Nephron progenitor cell (in vitro differentiated cells): ENCODE measurements around the gene DNAH7.

Experiments used
- DNase-seq: peaks from one replicate; pipeline ENCODE4 v3.0.0; 2021
- H3K27ac Mint-ChIP-seq: 2 replicates; pipeline ENCODE4 v1.8.0; 2021; ENCODE audit warnings: mild to moderate bottlenecking, moderate library complexity, mixed read lengths
- H3K27me3 Mint-ChIP-seq: 2 replicates; pipeline ENCODE4 v1.8.0; 2021; ENCODE audit warnings: mild to moderate bottlenecking, low read depth, mixed read lengths; ENCODE audit not compliant: poor library complexity
- H3K36me3 Mint-ChIP-seq: 2 replicates; pipeline ENCODE4 v1.8.0; 2021; ENCODE audit warnings: low read depth, mixed read lengths
- H3K4me1 Mint-ChIP-seq: 2 replicates; pipeline ENCODE4 v1.8.0; 2021; ENCODE audit warnings: mixed read lengths
- H3K4me3 Mint-ChIP-seq: 2 replicates; pipeline ENCODE4 v1.8.0; 2021; ENCODE audit warnings: mild to moderate bottlenecking, moderate library complexity, mixed read lengths
- H3K9me3 Mint-ChIP-seq: 2 replicates; pipeline ENCODE4 v1.8.0; 2021; ENCODE audit warnings: mild to moderate bottlenecking, moderate library complexity, mixed read lengths
- TF ChIP-seq, protein P1 (sequence below): fragments of 200-600 bp; sonication (generic); IDR thresholded peaks from 2 replicates; pipeline ENCODE4 v1.5.0; 2021; ENCODE audit warnings: antibody characterized with exemption

DNAH7 gene

DNA sequence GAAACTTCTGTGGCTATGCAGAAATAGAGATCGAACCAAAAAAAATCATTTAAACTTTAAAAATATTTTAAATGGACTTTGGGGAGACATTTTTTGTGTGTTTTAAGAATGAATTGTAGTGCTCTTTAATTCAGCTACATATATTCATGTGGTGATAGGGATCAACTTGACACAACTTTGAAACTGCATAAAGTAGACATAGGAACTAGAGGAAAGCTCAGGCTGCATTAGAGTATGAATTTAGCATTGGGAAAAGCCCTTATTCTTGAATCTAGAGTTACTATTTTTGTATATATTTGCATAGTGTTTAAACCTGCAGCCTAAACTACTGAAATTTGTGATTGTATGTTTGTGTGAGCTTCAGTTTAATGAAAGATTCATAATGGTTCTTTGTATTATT is 333.3 kb downstream of the DNAH7 start:
- Mint-ChIP-seq H3K27me3 (no peaks in the 10 kb centered on the region), H3K4me1 (peaks cover 8% of the 10 kb centered on the region), H3K27ac (no peak overlapping the region), H3K36me3 (peaks cover 75% of the 10 kb centered on the region), H3K9me3 (no peaks in the 10 kb centered on the region), H3K4me3 (no peak overlapping the region)
- DNase-seq = no peak
- TF ChIP-seq, protein P1, sequence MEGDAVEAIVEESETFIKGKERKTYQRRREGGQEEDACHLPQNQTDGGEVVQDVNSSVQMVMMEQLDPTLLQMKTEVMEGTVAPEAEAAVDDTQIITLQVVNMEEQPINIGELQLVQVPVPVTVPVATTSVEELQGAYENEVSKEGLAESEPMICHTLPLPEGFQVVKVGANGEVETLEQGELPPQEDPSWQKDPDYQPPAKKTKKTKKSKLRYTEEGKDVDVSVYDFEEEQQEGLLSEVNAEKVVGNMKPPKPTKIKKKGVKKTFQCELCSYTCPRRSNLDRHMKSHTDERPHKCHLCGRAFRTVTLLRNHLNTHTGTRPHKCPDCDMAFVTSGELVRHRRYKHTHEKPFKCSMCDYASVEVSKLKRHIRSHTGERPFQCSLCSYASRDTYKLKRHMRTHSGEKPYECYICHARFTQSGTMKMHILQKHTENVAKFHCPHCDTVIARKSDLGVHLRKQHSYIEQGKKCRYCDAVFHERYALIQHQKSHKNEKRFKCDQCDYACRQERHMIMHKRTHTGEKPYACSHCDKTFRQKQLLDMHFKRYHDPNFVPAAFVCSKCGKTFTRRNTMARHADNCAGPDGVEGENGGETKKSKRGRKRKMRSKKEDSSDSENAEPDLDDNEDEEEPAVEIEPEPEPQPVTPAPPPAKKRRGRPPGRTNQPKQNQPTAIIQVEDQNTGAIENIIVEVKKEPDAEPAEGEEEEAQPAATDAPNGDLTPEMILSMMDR = no peak

DNA sequence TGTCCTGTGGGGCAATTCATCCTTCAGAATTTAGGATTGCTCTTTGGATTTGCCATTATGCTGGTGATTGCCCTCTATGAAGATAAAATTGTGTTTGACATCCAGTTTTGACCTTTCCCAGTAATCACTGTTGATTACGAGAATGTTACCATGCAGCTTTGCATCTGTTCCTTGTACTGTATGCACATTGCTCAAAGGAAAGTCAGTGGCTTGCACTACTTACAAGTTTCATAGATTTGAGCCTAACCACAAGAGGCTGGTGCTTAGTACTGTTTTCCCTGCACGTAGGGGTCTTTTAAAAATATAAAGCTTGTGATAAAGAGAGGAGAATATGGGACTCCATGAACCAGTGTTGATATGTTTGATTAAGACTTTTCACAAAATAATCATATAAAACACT is 333.7 kb downstream of the DNAH7 start:
- TF ChIP-seq, protein P1 = no peak
- no peaks in the 10 kb centered on the region for H3K9me3 Mint-ChIP-seq
- H3K4me1 Mint-ChIP-seq = peaks cover 8% of the 10 kb centered on the region
- no peak overlapping the region for H3K4me3 Mint-ChIP-seq
- no peaks in the 10 kb centered on the region for H3K27me3 Mint-ChIP-seq
- peaks cover 75% of the 10 kb centered on the region for H3K36me3 Mint-ChIP-seq
- H3K27ac Mint-ChIP-seq = no peak overlapping the region
- DNase-seq = no peak

DNA sequence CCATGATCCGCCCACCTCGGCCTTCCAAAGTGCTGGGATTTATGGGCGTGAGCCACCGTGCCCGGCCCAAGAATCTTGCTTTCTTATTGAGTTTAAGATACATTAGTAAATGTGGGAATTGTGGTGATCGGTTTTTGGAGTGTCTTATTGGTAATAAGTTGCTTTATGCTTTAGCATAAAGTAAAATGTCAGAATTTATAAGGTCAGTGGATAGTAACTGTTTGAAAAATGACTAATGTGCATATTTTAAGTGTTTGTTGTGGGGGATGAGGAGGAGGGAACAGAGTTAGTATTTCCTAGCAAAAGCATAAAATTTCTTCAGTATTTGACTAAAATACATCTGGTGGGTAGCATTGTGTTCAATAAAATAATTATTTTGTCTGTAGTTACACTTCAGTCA is 334.2 kb downstream of the DNAH7 start:
- Mint-ChIP-seq H3K4me1 (peaks cover 8% of the 10 kb centered on the region), H3K36me3 (peaks cover 75% of the 10 kb centered on the region), H3K9me3 (no peaks in the 10 kb centered on the region), H3K4me3 (no peak overlapping the region), H3K27me3 (no peaks in the 10 kb centered on the region), H3K27ac (no peak overlapping the region)
- TF ChIP-seq, protein P1 = no peak
- DNase-seq = no peak

DNA sequence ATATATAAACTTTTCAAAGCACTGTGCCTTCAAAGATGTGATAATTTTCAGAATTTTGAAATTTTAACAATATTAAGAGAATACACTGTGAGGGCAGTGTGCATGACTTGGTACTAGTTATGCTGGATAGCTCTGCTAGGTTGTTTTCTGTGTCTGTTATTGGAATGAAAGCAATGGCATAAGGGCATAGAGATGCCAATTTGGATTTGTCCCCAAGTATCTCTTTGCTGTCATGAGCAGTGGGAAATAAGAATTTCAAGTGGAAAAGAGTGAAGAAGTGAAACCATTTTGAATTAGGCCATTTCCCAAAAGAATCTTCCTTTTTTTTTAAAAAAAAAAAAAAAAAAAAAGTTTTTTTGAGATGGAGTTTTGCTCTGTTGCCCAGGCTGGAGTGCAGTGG is 334.8 kb downstream of the DNAH7 start:
- no peaks in the 10 kb centered on the region for H3K9me3 Mint-ChIP-seq
- no peak overlapping the region for H3K4me3 Mint-ChIP-seq
- H3K36me3 Mint-ChIP-seq = peaks cover 73% of the 10 kb centered on the region
- DNase-seq = no peak
- no peak overlapping the region for H3K27ac Mint-ChIP-seq
- no peaks in the 10 kb centered on the region for H3K27me3 Mint-ChIP-seq
- TF ChIP-seq, protein P1 = no peak
- H3K4me1 Mint-ChIP-seq = peaks cover 8% of the 10 kb centered on the region

DNA sequence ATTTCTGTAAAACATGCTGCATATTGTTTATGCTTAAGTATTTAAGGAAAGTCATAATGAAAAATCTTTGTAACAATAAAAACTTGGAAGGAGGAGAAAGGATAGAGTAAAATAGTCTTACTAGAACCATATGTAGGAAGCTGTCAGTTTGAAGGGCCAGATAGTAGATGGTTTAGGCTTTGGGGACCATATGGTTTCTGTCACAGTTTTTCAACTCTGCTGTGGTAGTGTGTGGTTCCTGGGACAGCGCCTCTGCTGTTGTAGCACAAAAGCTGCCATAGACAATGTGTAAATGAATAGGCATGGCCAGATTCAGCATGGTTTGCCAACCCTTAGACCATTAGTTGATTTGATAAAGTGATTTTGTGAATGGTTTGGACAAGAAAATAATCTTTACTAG is 336.1 kb downstream of the DNAH7 start:
- H3K4me3 Mint-ChIP-seq = no peak overlapping the region
- TF ChIP-seq, protein P1 = no peak

DNA sequence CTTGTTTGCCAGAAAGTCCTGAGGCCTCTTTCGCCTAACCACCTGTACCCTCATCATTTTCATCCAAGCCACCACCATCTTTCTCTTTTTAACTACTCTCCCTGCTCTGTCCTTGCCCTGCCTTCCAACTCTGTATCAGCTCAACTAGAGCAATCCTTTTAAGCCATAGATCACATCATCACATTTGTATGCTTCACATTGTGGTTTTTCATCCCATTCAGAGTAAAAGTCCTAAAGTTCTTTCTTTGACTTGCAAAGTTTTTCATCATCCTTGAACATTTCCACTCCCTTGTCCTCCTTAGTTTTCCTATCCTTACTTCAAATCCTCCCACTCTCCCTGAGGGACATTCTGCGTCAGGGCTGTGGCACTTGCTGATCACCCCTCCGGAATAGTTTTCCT is 337.7 kb downstream of the DNAH7 start:
- Mint-ChIP-seq H3K36me3 (peaks cover 57% of the 10 kb centered on the region), H3K27ac (peak overlapping the region; percentile 50), H3K4me1 (peaks cover 8% of the 10 kb centered on the region), H3K9me3 (no peaks in the 10 kb centered on the region), H3K27me3 (no peaks in the 10 kb centered on the region), H3K4me3 (no peak overlapping the region)
- TF ChIP-seq, protein P1 = no peak
- DNase-seq = no peak

More for the DNA sequence above, 336.1 kb downstream of the DNAH7 start:
- Mint-ChIP-seq H3K27ac (no peak overlapping the region), H3K4me1 (peaks cover 8% of the 10 kb centered on the region), H3K9me3 (no peaks in the 10 kb centered on the region), H3K27me3 (no peaks in the 10 kb centered on the region), H3K36me3 (peaks cover 64% of the 10 kb centered on the region)
- DNase-seq = no peak
